Esophagus squamous epithelium (tissue), 5 donors: Measurements from ENCODE around the gene ITFG1. TPM values are rescaled to one million over a fixed set of nuclear protein-coding genes. Genes with fewer than 3 reads are reported as not detected.

Source experiments
- DNase-seq: peaks from one replicate; lab custom pipeline; 2025; lab: John Stamatoyannopoulos, UW
- H3K27ac ChIP-seq, 4 donors: fragments of 200-600 bp; sonication (generic); one replicate each; pipeline ENCODE4 v1.5.1; 2016 to 2019; ENCODE audit warnings: mild to moderate bottlenecking in 1 of 4
- H3K27me3 ChIP-seq, 4 donors: fragments of 200-600 bp; sonication (generic); 1 replicate in 3 of 4; 2 replicates in 1 of 4; pipeline versions ENCODE4 v1.5.1 to v1.6.0; 2017 to 2021; ENCODE audit warnings: antibody characterized with exemption in 1 of 4
- H3K36me3 ChIP-seq, 3 donors: fragments of 200-600 bp; sonication (generic); one replicate each; pipeline ENCODE4 v1.5.1; 2016 to 2019
- H3K4me1 ChIP-seq, 3 donors: fragments of 200-600 bp; sonication (generic); one replicate each; pipeline ENCODE4 v1.5.1; 2017 to 2019
- H3K4me3 ChIP-seq, 4 donors: fragments of 200-600 bp; sonication (generic); 1 replicate in 3 of 4; 2 replicates in 1 of 4; pipeline ENCODE4 v1.5.1; 2016 to 2019; ENCODE audit warnings: mild to moderate bottlenecking in 2 of 4, moderate library complexity in 1 of 4
- H3K9me3 ChIP-seq, 3 donors: fragments of 200-600 bp; sonication (generic); one replicate each; pipeline ENCODE4 v1.5.1; 2016 to 2019
- POLR2A ChIP-seq, 4 donors: fragments of 450-650 bp; IDR thresholded peaks; one replicate each; pipeline ENCODE4 v1.6.1; 2017; ENCODE audit warnings: antibody characterized with exemption in 4 of 4, mild to moderate bottlenecking in 4 of 4, moderate library complexity in 3 of 4
- WGBS, 2 donors: methylation state at CpG; one replicate each; pipeline ENCODE4 v1.1.5; 2018; 5-methylcytosine and 5-hydroxymethylcytosine counted together
- intact Hi-C: fragments of 100-400 bp; cut with DNase I; formaldehyde crosslinking; loops from one replicate; pipeline ENCODE4 v1.15.0; 2022
- total RNA-seq, 4 donors: library from RNA; depleted of rRNA; stranded (reverse); fragments of >200 nt; gene quantifications; one replicate each; pipeline ENCODE4 v1.1.0, GENCODE V29; 2016
- TF ChIP-seq, protein P1 (sequence below), 6 experiments: fragments of 450-650 bp in 4 of 6; fragments of 200-600 bp in 2 of 6; sonication (generic) in 2 of 6; IDR thresholded peaks; one replicate each; pipeline ENCODE4 v1.5.1; 2016 to 2019; ENCODE audit warnings: antibody characterized with exemption in 6 of 6, mild to moderate bottlenecking in 4 of 6, moderate library complexity in 4 of 6
- donor health status: DM: yes; HTN: yes; CAD: no.

ITFG1 gene
- total RNA-seq, 4 donors from 2014 or later = 16.1 to 31.9 (median 26.4) TPM

DNA sequence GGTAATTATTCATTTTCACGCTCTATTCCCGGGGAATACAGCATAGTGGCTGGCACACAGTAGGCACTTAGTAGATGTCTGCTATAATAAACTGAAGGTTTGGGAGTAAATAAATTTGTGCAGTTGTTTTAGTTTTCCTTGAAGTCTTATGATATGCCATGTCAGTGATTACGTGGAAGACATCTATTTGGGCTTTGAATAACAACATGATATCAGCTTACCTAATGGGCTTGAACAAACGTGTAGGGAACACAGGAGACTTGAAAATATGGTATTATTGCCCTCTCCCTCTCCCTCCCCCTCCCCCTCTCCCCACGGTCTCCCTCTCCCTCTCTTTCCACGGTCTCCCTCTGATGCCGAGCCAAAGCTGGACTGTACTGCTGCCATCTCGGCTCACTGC lies 280.8 kb downstream of the ITFG1 start:
- Histone ChIP-seq H3K27me3 (no peaks in the 10 kb centered on the region), H3K4me1 (no peaks in the 10 kb centered on the region), H3K36me3 (peaks cover 0 to 7% (median 0%) of the 10 kb centered on the region in 3 donors), H3K27ac (no peak overlapping the region), H3K9me3 (no peaks in the 10 kb centered on the region), H3K4me3 (no peak overlapping the region)
- whole genome bisulfite sequencing, 2 donors = 86 to 88% methylated on average over 6 to 8 of the region's 8 CpGs
- no peak for DNase-seq
- intact Hi-C loops = no loop called here
- TF ChIP-seq POLR2A (IDR thresholded peaks at IDR 0.05) = no peak
- TF ChIP-seq, protein P1, sequence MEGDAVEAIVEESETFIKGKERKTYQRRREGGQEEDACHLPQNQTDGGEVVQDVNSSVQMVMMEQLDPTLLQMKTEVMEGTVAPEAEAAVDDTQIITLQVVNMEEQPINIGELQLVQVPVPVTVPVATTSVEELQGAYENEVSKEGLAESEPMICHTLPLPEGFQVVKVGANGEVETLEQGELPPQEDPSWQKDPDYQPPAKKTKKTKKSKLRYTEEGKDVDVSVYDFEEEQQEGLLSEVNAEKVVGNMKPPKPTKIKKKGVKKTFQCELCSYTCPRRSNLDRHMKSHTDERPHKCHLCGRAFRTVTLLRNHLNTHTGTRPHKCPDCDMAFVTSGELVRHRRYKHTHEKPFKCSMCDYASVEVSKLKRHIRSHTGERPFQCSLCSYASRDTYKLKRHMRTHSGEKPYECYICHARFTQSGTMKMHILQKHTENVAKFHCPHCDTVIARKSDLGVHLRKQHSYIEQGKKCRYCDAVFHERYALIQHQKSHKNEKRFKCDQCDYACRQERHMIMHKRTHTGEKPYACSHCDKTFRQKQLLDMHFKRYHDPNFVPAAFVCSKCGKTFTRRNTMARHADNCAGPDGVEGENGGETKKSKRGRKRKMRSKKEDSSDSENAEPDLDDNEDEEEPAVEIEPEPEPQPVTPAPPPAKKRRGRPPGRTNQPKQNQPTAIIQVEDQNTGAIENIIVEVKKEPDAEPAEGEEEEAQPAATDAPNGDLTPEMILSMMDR (IDR thresholded peaks at IDR 0.05) = no peak

- TF ChIP-seq POLR2A (IDR thresholded peaks at IDR 0.05) = no peak
- TF ChIP-seq, protein P1 (IDR thresholded peaks at IDR 0.05) = no peak
- Histone ChIP-seq H3K4me3 (no peak overlapping the region), H3K27ac (no peak overlapping the region), H3K4me1 (no peaks in the 10 kb centered on the region), H3K36me3 (no peaks in the 10 kb centered on the region), H3K27me3 (no peaks in the 10 kb centered on the region), H3K9me3 (no peaks in the 10 kb centered on the region)
- DNase-seq = no peak
- intact Hi-C loops = no loop called here
Measured at GRCh38 chr16:47175152-47175551, 285.7 kb downstream of the ITFG1 start.

GRCh38 chr16:47162670-47163420 lies 298.0 kb downstream of the ITFG1 start:
- Histone ChIP-seq H3K36me3 (peaks cover 0 to 22% (median 0%) of the 10 kb centered on the region in 3 donors), H3K4me1 (no peaks in the 10 kb centered on the region), H3K27ac (no peak overlapping the region), H3K9me3 (no peaks in the 10 kb centered on the region), H3K27me3 (no peaks in the 10 kb centered on the region), H3K4me3 (no peak overlapping the region)
- 90 to 91% methylated on average over 10 of the region's 10 CpGs for WGBS, 2 donors
- intact Hi-C loops = no loop called here
- TF ChIP-seq POLR2A (IDR thresholded peaks at IDR 0.05) = no peak
- TF ChIP-seq, protein P1 (IDR thresholded peaks at IDR 0.05) = no peak
- no peak for DNase-seq

DNA sequence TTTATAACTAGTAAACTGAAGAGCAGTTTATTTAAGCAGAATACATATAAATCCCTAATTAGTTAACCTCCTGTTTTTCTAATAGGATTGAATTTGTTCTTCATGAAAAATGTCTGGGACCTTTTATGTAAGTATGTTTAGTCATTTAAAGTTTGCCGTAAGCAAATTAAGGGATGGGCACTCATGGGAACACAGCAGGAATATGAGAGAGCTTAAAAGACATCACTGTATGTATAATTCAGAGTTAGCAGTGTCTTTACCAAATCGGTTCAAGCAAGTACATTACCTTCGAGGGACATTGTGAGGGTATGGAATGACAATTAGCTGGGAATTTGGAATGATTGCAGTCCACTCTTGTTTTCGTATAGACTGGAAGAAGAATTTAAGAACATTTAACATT lies 299.4 kb downstream of the ITFG1 start:
- intact Hi-C loops = no loop called here
- 88 to 90% methylated on average over 4 of the region's 4 CpGs for WGBS, 2 donors
- H3K36me3 ChIP-seq = peaks cover 0 to 36% (median 0%) of the 10 kb centered on the region in 3 donors
- H3K4me3 ChIP-seq = no peak overlapping the region
- no peaks in the 10 kb centered on the region for H3K4me1 ChIP-seq
- no peak for DNase-seq
- no peaks in the 10 kb centered on the region for H3K9me3 ChIP-seq
- no peak overlapping the region for H3K27ac ChIP-seq
- no peak for TF ChIP-seq POLR2A (IDR thresholded peaks at IDR 0.05)
- H3K27me3 ChIP-seq = no peaks in the 10 kb centered on the region

DNA sequence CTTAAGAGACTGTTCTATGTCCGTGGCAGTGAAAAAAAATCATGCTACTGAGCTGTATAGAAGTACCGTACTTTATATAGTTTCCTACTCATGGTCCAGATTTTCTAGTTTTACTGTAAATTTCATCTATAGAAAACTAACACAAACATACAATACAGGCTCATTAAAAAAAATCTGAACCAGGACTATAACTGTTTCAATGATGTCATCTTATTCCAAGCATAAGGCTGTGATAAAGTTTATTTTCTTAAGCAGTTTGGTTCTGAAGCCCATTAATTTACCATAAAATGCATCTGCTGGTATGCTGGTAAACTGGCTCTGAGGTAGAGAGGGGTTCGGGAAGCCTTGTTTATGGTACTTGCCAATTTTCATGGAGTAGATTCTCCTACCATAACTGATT lies 300.4 kb downstream of the ITFG1 start:
- Histone ChIP-seq H3K27me3 (no peaks in the 10 kb centered on the region), H3K4me1 (no peaks in the 10 kb centered on the region), H3K36me3 (peaks cover 0 to 43% (median 0%) of the 10 kb centered on the region in 3 donors), H3K9me3 (no peaks in the 10 kb centered on the region), H3K27ac (no peak overlapping the region), H3K4me3 (no peak overlapping the region)
- TF ChIP-seq POLR2A (IDR thresholded peaks at IDR 0.05) = no peak
- TF ChIP-seq, protein P1 (IDR thresholded peaks at IDR 0.05) = no peak
- 80 to 96% methylated on average over 3 of the region's 3 CpGs for WGBS, 2 donors
- DNase-seq = no peak
- intact Hi-C loops = no loop called here
